ENCODE measurements around the gene MRPS12. TPM values are rescaled to one million over a fixed set of nuclear protein-coding genes. Genes with fewer than 3 reads are reported as not detected.
A peak's percentile ranks its signal among the peaks of the same experiment; 100 is the strongest.

MRPS12 gene
- total and polyA plus RNA-seq, 2 of the 4 experiments (the other 2 are of a cell fraction), result 26.7 to 75.4 TPM

DNA sequence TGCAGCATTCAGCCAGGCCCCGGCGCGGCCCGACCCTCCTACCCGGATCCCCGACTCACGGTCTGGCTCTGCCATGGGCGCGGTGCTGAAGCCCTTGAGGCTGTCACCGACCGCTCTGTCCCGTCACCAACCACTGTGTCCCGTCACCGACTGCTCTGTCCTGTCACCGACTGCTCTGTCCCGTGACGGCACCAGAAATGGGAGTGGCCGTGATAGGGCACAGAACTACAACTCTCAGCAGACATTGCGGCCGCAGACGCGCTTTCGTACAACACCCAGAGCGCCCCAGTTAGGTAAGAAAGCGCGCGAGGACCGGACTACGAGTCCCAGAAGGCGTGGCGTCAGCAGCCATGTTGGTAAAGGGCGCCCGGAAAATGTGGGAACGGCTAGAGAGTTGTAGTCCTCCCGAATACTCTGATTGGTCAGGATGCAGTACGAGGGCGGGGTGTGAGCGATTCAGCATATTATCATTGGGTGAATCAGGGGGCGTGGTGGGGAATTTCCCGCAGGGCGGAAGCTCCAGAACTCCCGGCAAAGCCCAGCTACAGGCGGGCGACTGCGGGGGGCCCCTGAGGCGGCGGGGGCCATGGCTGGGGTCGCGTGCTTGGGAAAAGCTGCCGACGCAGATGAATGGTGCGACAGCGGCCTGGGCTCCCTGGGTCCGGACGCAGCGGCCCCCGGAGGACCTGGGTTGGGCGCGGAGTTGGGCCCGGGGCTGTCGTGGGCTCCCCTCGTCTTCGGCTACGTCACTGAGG is 31.1 kb upstream of the MRPS12 start, which contains the start of the genes NFKBIB and SIRT2:
TSS of gene NFKBIB (plus strand) at position 523 of the 755 bp plus-strand sequence. CDS start at position 587, 64 bp downstream.
TSS of gene SIRT2 (minus strand) at position 172 of the 755 bp plus-strand sequence. CDS start at position 75, 97 bp downstream.
- 0% methylated on average over 52 of the region's 64 CpGs; no CpG with 5 or more reads in 1 of the 2 experiments for WGBS, 2 experiments (ENCODE audit: extremely low coverage in 2 of 2, insufficient read length in 1 of 2)
- CTCF ChIA-PET, result interaction anchor here (0.6 to 1.7 kb wide), 3 partner anchors 13 to 422 kb away, joined by 3 to 10 read pairs (median 4); partner anchors contain the start of genes MRPS12 and SARS2
- peak within 1 kb of the TSS; percentile 99 for H3K4me2 ChIP-seq (ENCODE audit: low read depth, low read length)
- H3K23ac ChIP-seq (ENCODE audit: low read depth, low read length), result peak within 1 kb of the TSS; percentile 46
- peak within 1 kb of the TSS; percentile 94 for H2AK9ac ChIP-seq (replicated peaks; ENCODE audit: low read depth, low read length, poor library complexity)
- DNase-seq, result peak; percentile 99
- H2AFZ ChIP-seq (replicated peaks; ENCODE audit: low read length, poor library complexity), result peak within 1 kb of the TSS; percentile 98
- H3K18ac ChIP-seq (ENCODE audit: low read depth, low read length), result no peak within 1 kb of the TSS
- peak within 1 kb of the TSS; percentile 47 for H3K56ac ChIP-seq (ENCODE audit: extremely low read depth, insufficient read depth, low read length)
- H3K9me3 ChIP-seq (ENCODE audit: control insufficient read depth, insufficient read depth, low read length), result no peaks in the 10 kb centered on the region
- H2BK15ac ChIP-seq (ENCODE audit: low read depth, low read length), result no peak within 1 kb of the TSS
- POLR2A ChIA-PET (ENCODE audit: unreplicated experiment), result interaction anchor here (0.9 kb wide), 1 partner anchor 36 kb away, joined by 6 read pairs; no protein-coding TSS in a partner anchor
- H3K36me3 ChIP-seq (ENCODE audit: control insufficient read depth, insufficient read depth, low read length), result peaks cover 3% of the 10 kb centered on the region; the same call in 1 of the 2 replicates
- peaks cover 20 to 47% of the 10 kb centered on the region in 2 experiments for H3K79me1 ChIP-seq (ENCODE audit: low read depth in 1 of 2, low read length in 2 of 2)
- H2BK20ac ChIP-seq (ENCODE audit: low read depth, low read length), result no peak within 1 kb of the TSS
- H4K91ac ChIP-seq (ENCODE audit: insufficient read depth, low read depth, low read length), result peak within 1 kb of the TSS; percentile 23; the same call in 1 of the 2 replicates
- H4K8ac ChIP-seq (ENCODE audit: low read depth in 2 of 2, low read length in 2 of 2), result peak within 1 kb of the TSS; percentile 12 to 84; a peak in 3 of 4 replicates
- BruUV-seq (replicated peaks), result no TSS peak
- peak within 1 kb of the TSS; percentile 81 for H3K14ac ChIP-seq (replicated peaks; ENCODE audit: low read depth, low read length)
- H3K27me3 ChIP-seq (ENCODE audit: control insufficient read depth, insufficient read depth, low read length), result no peaks in the 10 kb centered on the region
- H3K27ac ChIP-seq (ENCODE audit: insufficient read depth, low read length), result peak within 1 kb of the TSS; percentile 58
- peak within 1 kb of the TSS; percentile 56 for H2BK5ac ChIP-seq (ENCODE audit: low read depth, low read length, poor library complexity, severe bottlenecking)
- H4K20me1 ChIP-seq (ENCODE audit: insufficient read depth, low read length), result peaks cover 4% of the 10 kb centered on the region
- in situ Hi-C loops (cut with MboI; ENCODE audit: low sequenced_read_pairs), result loop anchor here (25.0 kb wide), 1 partner anchor 162 kb away; the partner anchor contains the start of gene CAPN12
- H3K4me1 ChIP-seq (ENCODE audit: control insufficient read depth, insufficient read depth, low read length), result peaks cover 3% of the 10 kb centered on the region; the same call in 1 of the 2 replicates
- peak within 1 kb of the TSS; percentile 61 for H3K9ac ChIP-seq (ENCODE audit: low read depth, low read length)
- intact Hi-C loops (cut with micrococcal nuclease), result loop anchor here (1.0 kb wide), 1 partner anchor 49 kb away; no protein-coding TSS in a partner anchor
- H2BK120ac ChIP-seq (ENCODE audit: low read depth, low read length), result no peak within 1 kb of the TSS; the same call in 1 of the 2 replicates
- H3K9me1 ChIP-seq (ENCODE audit: insufficient read depth, low read length), result no peaks in the 10 kb centered on the region; the same call in none of the 2 replicates
- no peak within 1 kb of the TSS for H2AK5ac ChIP-seq (ENCODE audit: low read depth, low read length)
- dilution Hi-C loops (cut with HindIII; ENCODE audit: low sequenced_read_pairs, unreplicated experiment), result no loop called here
- peak; percentile 96 for ATAC-seq (ENCODE audit: low read depth)
- H4K5ac ChIP-seq (ENCODE audit: low read depth, low read length), result peak within 1 kb of the TSS; percentile 22; the same call in 1 of the 2 replicates
- H3K4me3 ChIP-seq (ENCODE audit: insufficient read depth, low read depth, low read length), result peak within 1 kb of the TSS; percentile 66
- peak within 1 kb of the TSS; percentile 56 for H3K4ac ChIP-seq (ENCODE audit: low read depth, low read length)
- TF ChIP-seq FOS (IDR thresholded peaks at IDR 0.05; ENCODE audit: low read depth, low read length) (peak; percentile 60; the same call in 1 of the 2 replicates), CEBPB (IDR thresholded peaks at IDR 0.05; ENCODE audit: low read depth, low read length) (peak; percentile 77), POLR2A (IDR thresholded peaks at IDR 0.05; ENCODE audit: low read depth, low read length) (peak; percentile 87), MXI1 (IDR thresholded peaks at IDR 0.05; ENCODE audit: borderline replicate concordance, low read depth, low read length) (peak; percentile 12; the same call in 1 of the 2 replicates), CHD1 (IDR thresholded peaks at IDR 0.05; ENCODE audit: low read depth, low read length) (no peak), MAZ (IDR thresholded peaks at IDR 0.05; ENCODE audit: borderline replicate concordance, low read depth, low read length) (peak; percentile 47; the same call in 1 of the 2 replicates), SMC3 (IDR thresholded peaks at IDR 0.05; ENCODE audit: low read depth, low read length) (no peak), BHLHE40 (IDR thresholded peaks at IDR 0.05; ENCODE audit: low read depth, low read length) (peak; percentile 83)
